ENCODE measurements around the gene TSPAN10.
A peak's percentile ranks its signal among the peaks of the same experiment; 100 is the strongest.

TSPAN10 gene

DNA sequence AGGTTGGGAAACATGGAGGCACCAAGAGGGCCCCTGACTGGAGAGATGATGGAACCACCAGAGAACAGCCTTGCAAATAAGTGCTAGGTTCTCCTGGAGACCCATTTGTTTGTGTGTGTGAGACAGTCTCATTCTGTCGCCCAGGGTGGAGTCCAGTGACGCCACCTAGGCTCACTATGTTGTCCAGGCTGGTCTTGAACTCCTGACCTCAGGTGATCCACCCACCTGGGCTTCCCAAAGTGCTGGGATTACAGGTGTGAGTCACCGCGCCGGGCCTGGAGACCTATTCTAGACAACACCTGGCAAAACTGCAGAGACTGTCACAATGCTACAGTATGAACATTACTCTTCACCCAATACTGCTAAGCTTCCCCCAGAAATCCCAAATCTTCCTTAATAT lies 1.6 kb upstream of the TSPAN10 start:
- no peak for DNase-seq (ENCODE audit: low read depth, low spot score)

DNA sequence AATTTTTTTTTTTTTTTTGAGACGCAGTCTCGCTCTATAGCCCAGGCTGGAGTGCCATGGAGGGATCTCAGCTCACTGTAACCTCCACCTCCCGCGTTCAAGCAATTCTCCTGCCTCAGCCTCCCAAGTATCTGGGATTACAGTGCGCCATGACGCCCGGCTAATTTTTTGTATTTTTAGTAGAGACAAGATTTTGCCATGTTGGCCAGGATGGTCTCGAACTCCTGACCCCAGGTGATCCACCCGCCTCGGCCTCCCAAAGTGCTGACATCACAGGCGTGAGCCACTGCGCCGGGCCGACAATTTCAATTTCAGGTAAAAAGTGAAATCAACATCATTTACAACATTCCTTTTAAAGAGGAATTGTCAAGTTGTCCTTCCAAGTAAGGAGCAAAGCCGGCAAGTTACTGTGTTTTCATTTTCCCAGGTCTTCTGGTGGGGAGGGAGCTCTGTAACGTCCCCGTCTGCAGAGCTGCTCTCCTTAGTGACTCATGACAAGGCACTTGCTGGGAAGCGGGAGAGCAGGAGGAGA lies 957 bp upstream of the TSPAN10 start:
- no peak for DNase-seq (ENCODE audit: low read depth, low spot score)

DNA sequence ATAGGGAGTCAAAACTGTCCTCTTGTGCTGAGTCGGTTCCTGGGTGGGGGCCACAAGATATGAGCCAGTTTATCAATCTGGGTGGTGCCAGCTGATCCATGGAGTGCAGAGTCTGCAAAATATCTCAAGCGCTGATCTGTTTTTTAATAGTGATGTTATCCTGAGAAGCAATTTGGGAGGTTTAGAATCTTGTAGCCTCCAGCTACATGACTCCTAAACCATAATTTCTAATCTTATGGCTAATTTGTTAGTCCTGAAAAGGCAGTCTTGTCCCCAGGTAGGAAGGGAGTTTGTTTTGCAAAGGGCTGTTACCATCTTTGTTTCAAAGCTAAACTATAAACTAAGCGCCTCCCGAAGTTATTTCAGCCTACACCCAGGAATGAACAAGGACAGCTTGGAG lies 1.7 kb downstream of the TSPAN10 start:
- no peak for DNase-seq (ENCODE audit: low read depth, low spot score)

DNA sequence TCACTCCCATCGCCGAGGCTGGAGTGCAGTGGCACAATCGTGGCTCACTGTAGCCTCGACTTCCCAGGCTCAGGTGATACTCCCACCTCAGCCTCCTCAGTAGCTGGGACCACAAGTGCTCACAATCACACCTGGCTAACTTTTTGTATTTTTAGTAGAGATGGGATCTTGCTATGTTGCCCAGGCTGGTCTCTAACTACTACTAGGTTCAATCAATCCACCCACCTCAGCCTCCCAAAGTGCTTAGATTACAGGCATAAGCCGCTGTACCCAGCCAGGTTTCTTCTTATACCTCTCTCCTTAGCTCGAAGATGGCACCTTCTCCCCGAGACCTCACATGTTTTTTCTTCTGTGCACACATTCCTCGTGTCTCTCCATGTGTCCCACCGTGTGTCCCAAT lies 3.0 kb downstream of the TSPAN10 start:
- DNase-seq (ENCODE audit: low read depth, low spot score): no peak

DNA sequence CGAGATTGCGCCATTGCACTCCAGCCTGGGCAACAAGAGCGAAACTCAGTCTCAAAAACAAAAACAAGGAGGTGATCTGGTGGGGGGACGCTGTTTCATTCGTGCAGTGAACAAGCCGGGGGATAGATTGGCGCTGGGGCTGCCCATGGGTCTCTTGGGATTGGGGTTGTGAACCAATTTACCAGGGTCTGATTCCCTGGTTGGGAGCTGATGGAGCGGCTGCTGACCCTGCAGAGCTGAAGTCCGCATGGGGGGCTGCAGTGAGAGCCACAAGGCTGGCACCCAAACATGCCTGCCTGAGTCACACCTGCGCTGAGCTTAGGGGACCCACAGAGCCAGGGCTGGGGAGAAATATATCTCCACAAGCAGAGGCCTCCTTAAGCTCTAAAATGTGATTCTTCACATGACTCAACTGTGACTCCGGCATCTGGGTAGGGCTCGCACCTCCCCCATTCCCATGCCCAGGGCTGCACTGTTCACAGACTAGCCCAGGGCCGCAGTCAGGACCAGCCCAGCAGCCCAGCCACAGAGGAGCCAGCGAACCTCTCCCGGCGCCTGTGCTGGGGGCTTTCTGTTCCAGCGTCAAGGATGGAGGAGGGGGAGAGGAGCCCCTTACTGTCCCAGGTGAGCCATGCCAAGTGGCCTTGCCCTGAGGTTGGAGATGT lies 5.0 kb downstream of the TSPAN10 start:
- no peak for DNase-seq (ENCODE audit: low read depth, low spot score)

DNA sequence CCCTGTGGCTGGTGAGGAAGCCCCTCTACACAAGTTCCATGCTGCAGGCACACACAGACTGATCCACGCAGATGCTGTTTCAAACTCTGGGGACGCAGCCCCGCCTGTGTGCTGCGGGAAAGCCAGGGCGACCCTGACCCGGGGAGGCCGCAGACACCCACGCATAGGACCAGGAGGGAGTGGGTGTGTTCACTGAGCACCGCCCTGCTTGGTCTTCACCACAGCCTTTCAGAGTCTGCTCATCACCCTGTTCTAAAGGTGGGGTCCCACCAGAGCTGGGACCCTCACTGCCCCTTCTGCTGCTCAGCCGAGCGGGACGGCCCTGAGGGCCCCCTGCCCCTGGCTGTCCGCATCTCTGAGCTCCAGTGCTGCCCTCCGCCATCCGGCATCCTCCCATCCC lies 7.5 kb downstream of the TSPAN10 start:
- no peak for DNase-seq (ENCODE audit: low read depth, low spot score)

DNA sequence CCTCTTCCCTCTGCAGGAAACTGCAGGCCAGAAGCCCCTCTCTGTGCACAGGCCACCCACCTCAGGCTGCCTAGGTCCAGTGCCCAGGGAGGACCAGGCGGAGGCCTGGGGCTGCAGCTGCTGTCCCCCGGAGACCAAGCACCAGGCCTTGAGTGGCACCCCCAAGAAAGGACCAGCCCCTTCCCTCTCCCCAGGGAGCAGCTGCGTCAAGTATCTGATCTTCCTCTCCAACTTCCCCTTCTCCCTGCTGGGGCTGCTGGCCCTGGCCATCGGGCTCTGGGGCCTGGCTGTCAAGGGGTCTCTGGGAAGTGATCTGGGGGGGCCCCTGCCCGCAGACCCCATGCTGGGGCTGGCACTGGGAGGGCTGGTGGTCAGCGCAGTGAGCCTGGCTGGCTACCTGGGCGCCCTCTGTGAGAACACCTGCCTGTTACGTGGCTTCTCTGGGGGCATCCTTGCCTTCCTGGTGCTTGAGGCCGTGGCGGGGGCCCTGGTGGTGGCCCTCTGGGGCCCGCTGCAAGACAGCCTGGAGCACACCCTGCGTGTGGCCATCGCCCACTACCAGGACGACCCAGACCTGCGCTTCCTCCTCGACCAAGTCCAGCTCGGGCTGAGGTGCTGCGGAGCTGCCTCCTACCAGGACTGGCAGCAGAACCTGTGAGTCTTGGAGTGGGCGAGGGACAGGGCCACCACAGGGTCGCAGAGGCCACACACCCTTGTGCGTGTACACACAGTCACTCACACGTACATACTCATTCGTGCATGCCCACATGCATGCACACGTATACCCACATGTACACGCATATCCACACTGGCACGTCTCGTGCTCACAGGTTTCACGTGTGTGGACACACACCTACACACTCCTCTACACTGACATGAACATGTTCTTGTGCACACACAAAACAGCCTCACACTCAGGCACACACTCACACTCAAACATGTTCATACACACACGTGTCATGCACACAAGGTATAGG lies 8.3 kb downstream of the TSPAN10 start:
- no peak for DNase-seq (ENCODE audit: low read depth, low spot score)

DNA sequence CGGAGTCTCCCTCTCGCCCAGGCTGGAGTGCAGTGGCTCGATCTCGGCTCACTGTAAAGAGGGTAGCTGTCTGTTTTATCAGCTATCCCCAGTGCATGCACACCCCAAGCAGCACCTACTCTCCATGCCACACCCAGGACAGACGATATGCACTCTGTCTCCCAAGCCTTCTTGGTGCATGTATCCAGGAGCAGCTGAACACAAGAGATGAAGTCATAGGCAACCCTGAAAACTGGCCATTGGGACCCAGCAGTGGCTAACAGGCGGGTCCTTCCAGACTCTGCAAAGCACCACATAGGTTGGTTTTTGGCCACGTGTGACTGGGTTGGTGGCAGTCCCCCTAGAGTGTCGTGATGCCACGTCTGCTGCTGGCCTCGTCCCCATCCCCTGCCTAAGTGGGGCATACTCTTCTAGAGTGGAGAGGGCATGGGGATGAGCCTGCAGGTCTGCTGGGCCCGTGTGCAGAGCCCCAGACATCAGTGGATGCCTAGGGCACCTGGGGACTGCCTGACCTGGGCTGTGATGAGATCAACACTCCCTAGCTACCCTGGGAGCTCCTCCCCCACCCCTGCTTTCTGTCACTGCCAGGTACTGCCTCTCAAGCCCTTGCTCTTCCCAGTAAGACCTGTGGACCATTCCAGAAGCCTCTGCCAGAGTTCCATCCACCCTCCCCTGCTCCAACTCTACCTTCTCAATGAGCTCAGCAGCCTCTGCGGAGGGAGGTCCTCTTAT lies 10.0 kb downstream of the TSPAN10 start:
- no peak for DNase-seq (ENCODE audit: low read depth, low spot score)

DNA sequence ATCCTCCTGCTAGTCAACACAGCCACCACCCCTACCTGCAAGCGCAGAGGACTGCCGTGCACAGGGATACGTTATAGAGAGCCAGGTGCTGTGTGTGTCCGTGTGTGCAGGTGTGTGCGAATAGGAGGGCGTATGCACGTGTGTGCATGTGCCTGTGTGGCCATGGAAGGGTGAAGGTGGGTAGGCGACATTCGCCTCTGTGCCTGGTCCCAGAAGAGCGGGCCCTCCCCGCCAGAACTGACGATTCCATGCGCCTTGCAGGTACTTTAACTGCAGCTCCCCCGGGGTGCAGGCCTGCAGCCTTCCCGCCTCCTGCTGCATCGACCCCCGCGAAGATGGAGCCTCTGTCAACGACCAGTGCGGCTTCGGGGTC lies 10.6 kb downstream of the TSPAN10 start:
- DNase-seq (ENCODE audit: low read depth, low spot score): no peak

DNA sequence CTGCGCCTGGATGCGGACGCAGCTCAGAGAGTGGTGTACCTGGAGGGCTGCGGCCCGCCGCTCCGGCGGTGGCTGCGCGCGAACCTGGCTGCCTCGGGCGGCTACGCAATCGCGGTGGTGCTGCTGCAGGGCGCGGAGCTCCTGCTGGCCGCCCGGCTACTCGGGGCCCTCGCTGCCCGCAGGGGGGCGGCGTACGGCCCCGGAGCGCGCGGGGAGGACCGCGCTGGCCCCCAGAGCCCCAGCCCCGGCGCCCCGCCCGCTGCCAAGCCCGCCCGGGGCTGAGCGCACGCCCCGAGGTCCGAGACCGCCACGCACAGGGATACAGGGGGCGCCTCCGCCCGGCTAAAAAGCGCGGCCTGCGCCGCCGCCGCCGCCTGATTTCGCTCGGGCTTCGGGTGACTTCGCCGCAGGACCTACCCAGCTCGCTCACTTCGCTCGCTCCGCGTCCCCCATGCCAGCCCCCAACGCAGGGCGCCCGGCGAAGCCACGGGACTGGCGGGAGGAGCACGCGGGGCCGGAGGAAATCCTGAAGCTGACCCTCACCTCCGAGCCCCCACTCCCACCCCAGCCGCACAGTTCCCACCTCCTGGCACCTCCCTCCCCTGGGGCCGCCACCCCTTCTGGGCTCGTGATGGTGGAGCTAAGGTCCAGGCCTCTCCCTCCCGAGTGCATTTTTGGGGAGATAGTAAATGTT lies 11.2 kb downstream of the TSPAN10 start:
- DNase-seq (ENCODE audit: low read depth, low spot score): no peak

DNA sequence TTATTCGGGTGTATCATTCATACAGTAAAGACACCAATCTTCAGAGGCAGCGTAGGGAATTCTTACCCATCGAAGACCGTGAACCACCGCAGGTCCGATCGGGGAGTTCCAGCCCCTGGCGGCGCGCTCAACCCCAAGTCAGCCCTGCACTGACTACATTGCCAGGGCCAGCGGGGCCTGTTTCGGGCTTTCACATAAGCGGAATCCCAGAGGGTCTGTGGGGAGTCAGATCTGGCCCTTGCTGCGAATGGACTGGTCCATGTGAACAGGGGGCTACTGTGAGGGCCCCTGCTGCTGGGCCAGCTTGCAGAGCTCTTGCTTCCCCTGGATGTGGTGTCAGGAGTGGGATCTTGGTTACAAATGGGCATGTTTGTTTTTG lies 11.7 kb downstream of the TSPAN10 start:
- DNase-seq (ENCODE audit: low read depth, low spot score): no peak

DNA sequence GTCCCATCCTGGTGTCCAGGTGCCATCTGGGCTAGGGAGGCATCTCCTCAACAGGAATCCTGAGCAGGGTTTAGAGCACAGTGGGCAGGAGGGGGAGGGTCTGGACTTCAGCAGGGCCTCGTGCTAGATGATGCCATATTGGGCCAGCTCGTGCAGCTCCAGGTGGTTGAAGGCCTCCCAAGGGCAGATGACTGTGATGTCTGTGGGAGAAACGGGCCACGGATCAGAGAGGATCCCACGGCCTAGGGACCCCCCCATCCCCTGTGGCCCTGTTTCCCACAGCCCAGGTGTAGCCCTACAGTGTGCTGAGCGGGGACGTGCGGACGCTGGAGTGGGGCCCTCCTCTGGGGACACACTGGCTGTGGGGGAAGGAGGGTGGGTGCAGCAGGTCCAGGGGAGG lies 14.0 kb downstream of the TSPAN10 start:
- no peak for DNase-seq (ENCODE audit: low read depth, low spot score)

DNA sequence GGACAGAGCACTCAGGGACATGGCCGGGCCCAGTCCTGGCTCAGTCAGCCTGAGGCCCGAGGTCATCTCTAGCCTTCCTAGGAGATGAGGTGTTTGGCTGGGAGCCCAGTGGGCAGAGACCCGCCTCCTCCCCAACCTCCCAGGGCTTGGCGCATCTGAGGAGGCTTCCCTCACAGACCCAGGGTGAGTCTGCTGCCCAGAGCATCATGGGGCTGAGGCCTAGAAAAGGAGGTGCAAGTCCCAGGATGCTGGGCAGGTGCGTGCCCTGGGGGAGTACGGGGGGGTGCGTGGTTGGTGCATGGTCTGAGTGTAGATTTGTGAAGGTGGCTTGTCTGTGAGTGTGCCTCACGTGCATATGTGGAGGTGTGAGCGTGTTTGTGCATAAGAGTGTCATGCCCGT lies 14.7 kb downstream of the TSPAN10 start:
- DNase-seq (ENCODE audit: low read depth, low spot score): peak; percentile 45

DNA sequence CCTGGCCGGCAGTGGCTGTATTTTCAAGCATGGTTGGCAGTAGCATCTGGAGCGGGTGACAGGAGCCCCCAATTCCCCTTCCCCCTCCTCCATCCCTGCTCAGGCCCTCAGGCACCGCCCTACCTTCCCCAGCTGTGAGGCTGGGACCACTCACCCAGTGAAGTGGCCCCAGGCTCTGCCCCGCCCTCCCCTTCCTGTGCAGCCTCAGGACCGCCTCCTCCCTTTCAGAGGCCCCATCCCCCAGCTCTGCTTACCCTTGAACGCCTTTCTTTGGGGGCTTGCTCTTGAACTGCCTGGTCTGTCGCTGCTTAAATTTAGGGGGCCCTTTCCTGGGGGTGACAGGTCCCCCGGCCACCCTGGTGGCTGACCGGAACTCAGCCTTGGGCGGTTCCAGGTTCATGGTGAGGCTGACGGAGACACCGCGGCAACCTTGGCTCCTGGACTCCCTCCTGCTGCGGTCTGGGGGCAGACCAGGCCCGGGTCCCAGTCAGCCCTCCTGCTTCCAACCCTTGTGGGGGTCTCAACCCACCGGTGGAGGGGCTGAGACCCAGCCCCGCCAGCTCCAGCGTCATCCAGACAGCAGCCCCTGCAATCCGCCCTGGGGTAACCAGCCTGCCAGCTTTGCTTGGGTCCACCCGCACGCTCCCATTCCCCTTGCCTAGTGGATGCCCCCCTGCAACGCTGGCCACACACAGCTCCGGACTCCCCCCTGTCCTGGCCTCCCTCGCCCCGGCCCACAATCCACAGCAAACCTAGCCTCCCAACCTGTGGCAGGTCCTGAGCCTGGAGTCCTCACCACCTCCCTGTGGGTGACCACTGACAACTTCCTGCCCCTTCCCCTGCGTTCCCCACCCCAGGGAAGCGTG lies 16.1 kb downstream of the TSPAN10 start:
- no peak for DNase-seq (ENCODE audit: low read depth, low spot score)

DNA sequence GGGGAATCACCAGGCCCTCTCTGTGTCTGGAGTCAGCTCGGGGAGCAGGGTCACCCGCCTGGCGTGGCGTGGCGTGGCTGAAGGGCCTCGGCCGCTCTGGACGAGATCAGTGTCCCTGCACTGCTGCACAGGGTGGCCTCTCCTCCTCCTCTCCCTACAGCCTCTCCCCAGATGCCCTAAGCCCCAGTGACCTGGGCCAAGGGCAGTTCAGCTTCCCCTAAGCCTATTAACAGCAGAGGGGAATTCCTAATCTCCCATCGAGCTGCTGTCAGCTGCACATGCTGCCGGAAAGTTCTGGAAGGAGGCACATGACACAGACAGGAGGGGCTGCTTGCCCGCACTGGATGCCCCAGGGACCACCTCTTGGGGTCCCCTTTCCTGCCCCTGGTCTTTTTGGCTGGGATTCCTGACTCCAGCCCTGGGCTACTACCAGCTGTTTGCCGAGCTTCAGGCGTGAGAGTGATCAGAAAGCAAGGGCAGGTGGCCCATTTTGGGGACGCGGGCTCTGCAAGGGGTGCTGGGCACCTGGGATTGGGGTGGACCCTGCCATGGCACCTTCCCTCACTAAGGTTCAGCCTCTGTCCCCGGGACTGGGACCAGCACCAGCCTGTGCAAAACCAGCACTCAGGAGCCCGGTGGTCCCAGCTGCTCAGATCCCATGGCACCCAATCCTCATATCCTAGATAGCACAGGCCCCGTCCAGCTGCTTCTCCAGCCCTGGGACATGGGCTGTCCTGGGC lies 18.6 kb downstream of the TSPAN10 start:
- no peak for DNase-seq (ENCODE audit: low read depth, low spot score)

DNA sequence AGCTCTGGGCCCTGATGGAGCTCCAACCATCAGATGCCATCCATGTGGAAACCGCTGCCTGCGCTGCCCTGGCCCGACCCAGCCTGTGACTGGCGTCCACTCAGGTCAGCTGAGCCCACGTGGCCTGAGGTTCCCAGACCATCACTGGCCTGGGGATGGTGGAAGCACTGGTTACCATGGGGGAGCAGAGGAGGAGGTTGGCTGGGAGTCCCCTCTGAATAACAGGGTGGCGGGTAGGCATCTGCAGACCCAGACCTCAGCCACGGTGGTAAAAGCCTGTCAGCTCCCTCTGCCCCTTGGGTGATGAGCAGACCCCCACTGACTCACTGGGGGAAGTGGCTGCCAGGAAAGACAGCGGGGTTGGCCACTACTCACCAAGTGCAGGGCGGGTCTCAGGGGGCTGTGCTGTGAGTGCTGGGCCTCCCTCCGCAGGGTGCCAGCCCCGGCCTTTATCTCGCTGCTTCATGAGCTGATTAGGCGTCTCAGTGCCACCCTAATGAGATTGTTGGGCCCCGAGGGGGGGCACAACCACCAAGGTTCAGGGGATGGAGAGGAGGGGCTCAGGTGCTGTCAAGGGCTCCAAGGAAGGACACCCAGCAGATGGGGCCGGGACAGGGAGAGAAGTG lies 19.2 kb downstream of the TSPAN10 start, which contains the start of gene PDE6G:
TSS of gene PDE6G (minus strand) at position 425 of the 626 bp plus-strand sequence. CDS start 3,237 bp downstream, outside the sequence.
- no peak for DNase-seq (ENCODE audit: low read depth, low spot score)

DNA sequence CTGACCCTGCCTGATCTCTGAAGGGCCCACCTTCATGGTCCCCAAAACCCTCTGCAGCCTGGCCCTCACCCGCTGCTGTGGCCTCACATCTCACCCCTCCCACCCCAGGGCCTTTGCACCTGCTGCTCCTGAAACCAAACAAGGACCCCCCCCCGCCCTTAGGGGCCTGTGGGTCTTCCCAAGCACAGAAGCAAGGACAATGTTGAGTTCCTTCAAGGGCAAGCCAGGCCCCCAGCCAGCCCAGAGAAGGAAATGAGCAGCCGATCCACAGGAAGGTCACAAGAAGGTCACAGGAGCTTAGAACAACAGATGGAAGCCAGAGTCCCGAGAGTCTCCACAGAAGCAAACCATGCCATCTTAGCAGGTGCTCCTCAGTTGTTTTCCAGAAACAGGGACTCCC lies 19.8 kb downstream of the TSPAN10 start:
- DNase-seq (ENCODE audit: low read depth, low spot score): no peak

DNA sequence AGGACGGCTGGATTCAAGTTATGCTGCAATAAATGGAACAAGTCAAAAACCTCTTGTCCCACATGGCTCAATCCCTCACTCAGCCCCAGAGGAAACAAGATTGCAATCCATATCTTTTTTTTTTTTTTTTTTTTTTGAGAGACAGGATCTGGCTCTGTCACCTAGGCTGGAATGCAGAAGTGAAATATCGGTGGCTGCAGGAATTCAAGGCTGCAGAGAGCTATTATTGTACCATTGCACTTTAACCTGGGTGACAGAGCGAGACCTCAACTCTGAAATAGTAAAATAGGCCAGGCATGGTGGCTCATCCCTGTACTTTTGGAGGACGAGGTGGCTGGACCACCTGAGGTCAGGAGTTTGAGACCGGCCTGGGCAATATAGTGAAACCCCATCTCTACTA lies 22.0 kb downstream of the TSPAN10 start:
- no peak for DNase-seq (ENCODE audit: low read depth, low spot score)

DNA sequence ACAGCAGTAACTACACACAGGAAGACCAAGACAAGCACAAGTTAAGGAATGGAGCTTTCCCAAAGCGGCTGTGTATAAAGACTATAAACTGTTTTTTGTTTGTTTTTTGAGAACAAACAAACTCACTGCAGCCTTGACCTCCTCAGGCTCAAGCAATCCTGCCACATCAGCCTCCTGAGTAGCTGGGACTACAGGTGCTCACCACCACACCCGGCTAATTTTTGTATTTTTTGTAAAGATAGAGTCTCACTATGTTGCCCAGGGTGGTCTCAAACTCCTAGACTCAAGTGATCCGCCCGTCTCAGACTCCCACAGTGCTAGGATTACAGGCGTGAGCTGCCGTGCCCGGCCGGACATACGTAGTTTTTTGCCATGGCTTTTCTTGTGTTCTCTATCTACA lies 23.4 kb downstream of the TSPAN10 start:
- DNase-seq (ENCODE audit: low read depth, low spot score): no peak

All from brain pericyte (primary cell).